Thoracic aorta (tissue), 2 donors: ENCODE results near the gene HEPACAM2. TPM values are rescaled to one million over a fixed set of nuclear protein-coding genes. Genes with fewer than 3 reads are reported as not detected.

Experiments used
- ATAC-seq: fragments of 150-250 bp; one replicate; pipeline ENCODE4 v1.8.0; 2017; ENCODE audit warnings: low read depth; ENCODE audit not compliant: insufficient number of reproducible peaks, low FRiP score
- DNase-seq: peaks from one replicate; pipeline ENCODE4 v3.0.0-alpha.2; 2020; ENCODE audit warnings: low spot score
- H3K27ac ChIP-seq, 2 donors: fragments of 200-600 bp; sonication (generic); 1 replicate in 1 of 2; 2 replicates in 1 of 2; pipeline ENCODE4 v1.5.1; 2016; ENCODE audit warnings: mild to moderate bottlenecking in 2 of 2, moderate library complexity in 2 of 2
- H3K27me3 ChIP-seq: fragments of 200-600 bp; sonication (generic); replicated peaks from 2 replicates; pipeline ENCODE4 v1.6.0; 2016; ENCODE audit warnings: mild to moderate bottlenecking; ENCODE audit not compliant: insufficient read depth
- H3K36me3 ChIP-seq: fragments of 200-600 bp; sonication (generic); one replicate; pipeline ENCODE4 v1.5.1; 2016
- H3K4me1 ChIP-seq, 2 donors: fragments of 200-600 bp; sonication (generic); 1 replicate in 1 of 2; 2 replicates in 1 of 2; pipeline versions ENCODE4 v1.5.1 to v1.6.0; 2016; ENCODE audit warnings: low read depth in 2 of 2, mild to moderate bottlenecking in 1 of 2; ENCODE audit not compliant: control insufficient read depth in 1 of 2
- H3K4me3 ChIP-seq: fragments of 200-600 bp; sonication (generic); 2 replicates; pipeline ENCODE4 v1.5.1; 2016; ENCODE audit warnings: mild to moderate bottlenecking
- H3K9me3 ChIP-seq: fragments of 200-600 bp; sonication (generic); 2 replicates; pipeline ENCODE4 v1.5.1; 2016
- CTCF ChIP-seq: fragments of 200-600 bp; sonication (generic); IDR thresholded peaks from one replicate; pipeline ENCODE4 v1.5.1; 2019; ENCODE audit warnings: antibody characterized with exemption
- total RNA-seq, 2 donors: library from RNA; depleted of rRNA; stranded (reverse); fragments of >200 nt; gene quantifications; one replicate each; pipeline versions ENCODE4 v1.1.0 to v1.2.3, GENCODE V29; 2016

HEPACAM2 gene
- total RNA-seq, 2 donors from 2014 or later, result not detected

- Histone ChIP-seq H3K36me3 (peaks cover 15% of the 10 kb centered on the region), H3K27ac (peak overlapping the region in 1 of 2 donors; percentile 8), H3K4me3 (peak overlapping the region; percentile 72), H3K27me3 (no peaks in the 10 kb centered on the region), H3K9me3 (no peaks in the 10 kb centered on the region), H3K4me1 (peaks cover 18 to 28% of the 10 kb centered on the region in 2 donors)
- TF ChIP-seq CTCF, result no peak
- no peak for DNase-seq
- no peak for ATAC-seq
Measured at GRCh38 chr7:93146036-93146435, 80.2 kb downstream of the HEPACAM2 start.

GRCh38 chr7:93145354-93145753 lies 80.9 kb downstream of the HEPACAM2 start:
- peaks cover 15% of the 10 kb centered on the region for H3K36me3 ChIP-seq
- no peak for ATAC-seq
- DNase-seq, result no peak
- peaks cover 18 to 28% of the 10 kb centered on the region in 2 donors for H3K4me1 ChIP-seq
- no peaks in the 10 kb centered on the region for H3K27me3 ChIP-seq
- no peak overlapping the region for H3K4me3 ChIP-seq
- TF ChIP-seq CTCF, result no peak
- H3K9me3 ChIP-seq, result no peaks in the 10 kb centered on the region
- H3K27ac ChIP-seq, result no peak overlapping the region

- no peak overlapping the region for H3K27ac ChIP-seq
- H3K9me3 ChIP-seq, result peaks cover 7% of the 10 kb centered on the region
- no peaks in the 10 kb centered on the region for H3K27me3 ChIP-seq
- no peak overlapping the region for H3K4me3 ChIP-seq
- H3K4me1 ChIP-seq, result peaks cover 14 to 19% of the 10 kb centered on the region in 2 donors
- no peak for ATAC-seq
- no peak for TF ChIP-seq CTCF
- DNase-seq, result no peak
- peaks cover 29% of the 10 kb centered on the region for H3K36me3 ChIP-seq
Measured at GRCh38 chr7:93142127-93142526, 84.1 kb downstream of the HEPACAM2 start.

GRCh38 chr7:93140582-93141191 lies 85.6 kb downstream of the HEPACAM2 start:
- TF ChIP-seq CTCF, result no peak
- Histone ChIP-seq H3K4me1 (peaks cover 1 to 5% of the 10 kb centered on the region in 2 donors), H3K9me3 (peaks cover 15% of the 10 kb centered on the region)

GRCh38 chr7:93138576-93138975 lies 87.7 kb downstream of the HEPACAM2 start:
- DNase-seq, result no peak
- peaks cover 44% of the 10 kb centered on the region for H3K36me3 ChIP-seq

More at GRCh38 chr7:93140582-93141191, 85.6 kb downstream of the HEPACAM2 start:
- Histone ChIP-seq H3K36me3 (peaks cover 37% of the 10 kb centered on the region), H3K4me3 (no peak overlapping the region), H3K27ac (no peak overlapping the region), H3K27me3 (no peaks in the 10 kb centered on the region)
- no peak for DNase-seq
- ATAC-seq, result no peak

More at GRCh38 chr7:93138576-93138975, 87.7 kb downstream of the HEPACAM2 start:
- no peak for TF ChIP-seq CTCF
- no peak overlapping the region for H3K4me3 ChIP-seq
- H3K27ac ChIP-seq, result no peak overlapping the region
- ATAC-seq, result no peak
- H3K9me3 ChIP-seq, result peaks cover 32% of the 10 kb centered on the region
- no peaks in the 10 kb centered on the region for H3K27me3 ChIP-seq
- H3K4me1 ChIP-seq, result no peaks in the 10 kb centered on the region

Other genes starting within 250 kb of the HEPACAM2 start
- 10 to 100 TPM; 10.2 TPM for gene SAMD9, start 108.5 kb downstream of the HEPACAM2 start, total RNA-seq
- 10 to 100 TPM; 11.3 to 23.2 TPM for gene SAMD9L, start 78.1 kb downstream of the HEPACAM2 start, total RNA-seq
- gene VPS50, start 5.9 kb upstream of the HEPACAM2 start, total RNA-seq, result 10 to 100 TPM; 18.1 to 25.3 TPM